Stimulated activated naive CD8-positive, alpha-beta T cell treated with anti-CD3 and anti-CD28 coated beads, Interleukin-15, Interleukin-2, amounts not matched to agents 100 U/mL and 50 U/mL, for 24 hours (primary cell): Measurements from ENCODE around the gene NWD2.
"Not testable (repeated sequence)": the region's sequence is repeated elsewhere in the genome, so short reads cannot be mapped to it uniquely, and the experiment has no call there.

Source experiments
- ATAC-seq: fragments of 150-1000 bp; cut with Tn5 transposase; one replicate; pipeline ENCODE4 v1.10.0; 2021
- DNase-seq: peaks from one replicate; pipeline ENCODE4 v3.0.0; 2021

The NWD2 gene, protein sequence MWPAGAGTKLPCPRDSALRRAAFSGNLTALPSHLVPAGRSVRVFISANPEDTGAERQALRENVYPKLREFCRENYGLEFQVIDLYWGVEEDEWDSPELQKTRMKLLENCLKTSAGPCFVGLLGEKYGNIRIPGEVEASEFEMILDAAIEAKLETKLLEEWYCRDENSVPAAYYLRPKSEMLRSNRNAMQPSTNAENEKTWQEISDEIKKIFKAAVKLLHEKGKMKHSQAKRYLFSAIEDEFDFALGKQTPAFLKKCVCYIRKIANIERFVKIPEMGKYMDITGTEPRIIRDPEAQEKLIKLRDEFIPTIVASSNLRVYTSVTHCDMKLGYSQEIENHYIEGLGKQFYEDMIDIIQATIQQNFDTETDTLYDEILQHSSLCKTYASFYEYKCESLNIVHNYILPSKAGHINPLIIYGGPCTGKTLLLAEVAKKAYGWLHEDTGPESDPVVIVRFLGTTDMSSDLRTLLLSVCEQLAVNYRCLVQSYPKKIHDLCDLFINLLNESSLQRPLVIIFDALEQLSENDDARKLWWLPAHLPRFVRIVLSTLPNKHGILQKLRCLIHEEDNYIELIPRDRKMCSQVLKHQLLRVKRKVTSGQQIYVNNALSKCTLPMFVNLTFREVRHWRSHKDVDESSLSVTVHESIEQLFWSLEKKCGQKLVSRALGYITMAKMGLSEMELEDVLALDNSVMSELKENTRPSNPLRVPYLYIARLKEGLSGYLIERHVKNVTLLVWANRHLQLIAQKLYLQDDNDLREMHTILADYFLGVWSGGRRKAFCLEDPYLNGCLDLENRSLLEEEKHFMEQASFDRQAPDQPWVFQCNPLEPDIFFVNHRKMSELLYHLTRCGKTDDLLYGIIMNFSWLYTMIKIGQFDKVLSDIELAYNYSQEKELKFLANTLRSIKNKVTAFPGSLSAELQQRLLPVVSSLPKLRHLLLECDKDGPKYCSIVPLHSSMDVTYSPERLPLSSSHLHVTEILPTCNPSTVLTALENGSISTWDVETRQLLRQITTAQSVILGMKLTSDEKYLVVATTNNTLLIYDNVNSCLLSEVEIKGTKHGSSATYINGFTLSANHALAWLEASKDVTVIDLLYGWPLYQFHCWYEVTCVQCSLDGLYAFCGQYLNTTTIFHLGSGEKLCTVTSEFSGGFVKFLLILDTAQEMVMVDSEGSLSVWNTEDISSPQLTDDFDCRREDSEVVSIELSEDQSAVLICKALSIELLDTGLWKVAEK (N-terminal part only)

GRCh38 chr4:37244583-37245390 is at the start of gene NWD2:
Gene NWD2, plus strand, starts transcription at chr4:37244743. Its CDS starts 325 bp downstream, at chr4:37245068.
- ATAC-seq (no peak), DNase-seq (peak; percentile 2)

- DNase-seq: no peak
- ATAC-seq: no peak
Observed at GRCh38 chr4:37197899-37198298, 46.6 kb upstream of the NWD2 start.

DNA sequence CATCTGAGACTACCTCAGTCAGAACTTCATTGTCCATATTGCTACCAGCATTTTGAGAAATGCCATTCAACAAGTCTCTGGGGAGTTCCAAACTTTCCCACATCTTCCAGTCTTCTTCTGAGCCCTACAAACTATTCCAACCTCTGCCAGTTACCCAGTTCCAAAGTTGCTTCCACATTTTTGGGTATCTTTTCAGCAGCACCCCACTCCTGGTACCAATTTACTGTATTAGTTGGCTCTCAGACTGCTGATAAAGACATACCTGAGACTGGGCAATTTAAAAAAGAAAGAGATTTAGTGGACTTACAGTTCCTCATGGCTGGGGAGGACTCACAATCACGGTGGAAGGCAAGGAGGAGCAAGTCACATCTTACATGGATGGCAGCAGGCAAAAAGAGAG is 39.8 kb upstream of the NWD2 start:
- not testable (repeated sequence) for ATAC-seq, DNase-seq

- ATAC-seq (no peak), DNase-seq (no peak)
Observed at GRCh38 chr4:37216209-37216608, 28.3 kb upstream of the NWD2 start.

DNA sequence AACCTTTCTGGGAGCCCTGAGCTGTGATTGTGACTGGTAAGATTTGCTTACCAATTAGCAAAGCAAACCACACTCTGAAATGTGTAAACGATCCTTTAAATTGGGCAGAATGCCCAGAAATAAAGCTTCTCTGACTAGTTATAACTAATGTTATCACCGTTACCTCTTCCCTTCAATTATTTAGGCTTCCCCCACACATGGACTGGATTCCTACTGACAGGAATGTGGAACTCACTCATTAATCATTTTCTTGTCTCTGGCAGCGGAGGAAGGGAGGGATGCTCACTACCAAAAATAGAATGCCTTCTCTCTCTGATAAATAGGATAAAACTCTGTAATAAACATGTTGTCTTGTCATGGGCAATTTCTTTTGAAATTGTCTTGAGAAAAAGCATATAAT is 25.3 kb upstream of the NWD2 start:
- no peak for ATAC-seq

GRCh38 chr4:37219990-37220389 is 24.6 kb upstream of the NWD2 start:
- ATAC-seq: no peak
- DNase-seq: no peak

More for the DNA sequence above, 25.3 kb upstream of the NWD2 start:
- DNase-seq: no peak

- ATAC-seq (no peak), DNase-seq (no peak)
Observed at GRCh38 chr4:37220685-37221084, 23.9 kb upstream of the NWD2 start.

DNA sequence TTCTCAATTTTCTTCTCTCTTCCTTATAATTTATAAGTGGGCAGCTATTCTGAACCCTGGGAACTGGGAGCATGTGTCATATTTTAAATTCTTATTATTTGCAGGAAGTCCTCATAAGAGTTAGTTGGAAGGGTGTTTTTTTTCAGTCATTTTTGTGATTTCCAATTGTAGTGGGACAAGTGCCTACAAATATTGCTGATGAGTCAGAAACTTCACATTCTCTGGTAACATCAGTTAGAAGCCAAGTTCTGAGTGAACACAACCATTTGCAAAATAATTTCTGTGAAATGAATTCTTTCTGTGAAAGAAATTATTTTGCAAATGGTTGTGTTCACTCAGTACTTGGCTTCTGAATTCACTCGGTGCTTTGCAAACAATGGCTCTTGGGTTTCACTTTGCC is 20.8 kb upstream of the NWD2 start:
- DNase-seq (no peak), ATAC-seq (no peak)

- ATAC-seq (no peak), DNase-seq (no peak)
Observed at GRCh38 chr4:37224854-37225253, 19.7 kb upstream of the NWD2 start.

- no peak for ATAC-seq
- no peak for DNase-seq
Observed at GRCh38 chr4:37225778-37226177, 18.8 kb upstream of the NWD2 start.

- ATAC-seq: no peak
- DNase-seq: no peak
Observed at GRCh38 chr4:37232315-37232714, 12.2 kb upstream of the NWD2 start.

DNA sequence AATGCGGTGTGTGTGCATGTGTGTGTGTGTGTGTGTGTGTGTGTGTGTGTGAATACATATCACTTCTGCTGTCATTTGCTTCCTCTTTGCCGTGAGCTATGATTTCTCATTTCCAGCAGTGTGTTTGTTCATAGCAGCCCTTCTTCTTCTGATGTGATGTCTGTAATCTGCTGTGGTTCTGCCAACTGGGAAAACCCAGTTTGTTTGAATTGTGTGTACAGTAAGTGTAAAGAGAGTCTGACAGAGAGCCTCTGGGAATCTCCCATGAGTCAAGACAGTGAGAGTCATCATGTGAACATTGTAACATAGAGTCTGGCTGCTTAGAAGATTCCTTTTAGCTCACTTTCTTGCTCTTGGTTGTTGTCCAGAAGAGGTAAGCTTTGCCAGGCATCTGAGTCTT is 8.4 kb upstream of the NWD2 start:
- ATAC-seq: no peak
- no peak for DNase-seq

GRCh38 chr4:37241647-37242046 is 2.9 kb upstream of the NWD2 start:
- no peak for DNase-seq
- no peak for ATAC-seq

DNA sequence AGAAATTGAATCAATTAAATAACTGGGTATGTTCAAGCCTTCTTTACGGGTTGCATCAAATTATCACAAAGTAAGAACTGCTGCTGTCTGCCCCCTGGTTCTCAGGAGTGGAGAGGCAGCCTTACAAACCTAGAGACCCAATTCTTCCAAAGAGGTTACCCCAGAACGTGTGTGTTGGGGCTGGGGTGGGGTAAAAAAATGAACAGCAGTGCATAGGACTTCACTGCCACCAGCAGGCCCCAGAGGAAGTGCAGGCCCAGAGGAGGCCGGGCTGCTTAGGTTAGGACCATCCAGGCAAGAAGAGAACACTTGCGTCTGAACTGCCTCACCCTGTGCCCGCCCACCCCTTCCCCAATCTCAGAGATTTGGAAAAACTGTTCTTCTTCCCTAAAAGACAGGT is 1.5 kb upstream of the NWD2 start:
- DNase-seq (no peak), ATAC-seq (no peak)

DNA sequence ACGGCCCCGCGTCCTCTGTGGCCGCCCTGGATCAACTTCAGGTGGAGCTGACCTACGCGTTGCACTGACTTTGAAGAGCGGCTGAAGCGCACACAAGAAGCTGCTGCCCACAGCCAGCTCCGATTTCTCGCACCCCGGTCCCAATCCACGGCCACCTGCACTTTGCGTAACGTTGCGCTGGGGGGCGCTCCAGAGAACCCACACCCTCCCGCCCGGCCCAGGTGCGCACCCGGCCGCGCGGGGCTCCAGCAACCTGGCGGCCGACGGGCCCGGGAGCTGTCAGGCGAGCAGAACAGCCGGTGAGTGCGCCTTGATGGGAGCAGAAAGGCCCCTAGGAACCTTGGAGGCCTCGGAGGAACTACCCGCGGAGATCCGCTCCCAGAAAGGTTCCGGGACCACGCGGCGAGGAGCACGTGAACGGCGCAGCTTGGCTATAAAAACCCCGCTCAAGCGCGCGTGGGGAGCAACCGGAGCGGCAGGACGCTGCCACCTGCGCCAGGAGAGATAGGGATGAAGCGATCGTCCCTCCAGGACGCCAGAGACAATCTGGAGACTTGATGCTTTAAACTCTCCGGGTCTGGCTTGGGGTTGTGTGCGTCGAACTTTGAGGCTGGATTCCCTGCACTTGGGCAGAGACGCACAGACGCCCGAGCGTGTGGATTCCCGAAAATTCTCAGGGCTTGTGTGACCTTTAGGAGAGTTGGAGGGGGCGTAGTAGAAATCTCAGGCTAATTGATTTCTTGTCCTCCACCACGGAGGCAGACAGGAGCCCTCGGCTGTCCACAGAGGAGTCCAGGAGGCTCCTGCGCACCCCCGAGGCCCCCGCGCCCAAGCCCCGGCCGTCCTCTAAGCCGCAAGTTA is 591 bp upstream of the NWD2 start:
- DNase-seq (peak; percentile 2), ATAC-seq (no peak)

GRCh38 chr4:37245391-37245954 is 930 bp downstream of the NWD2 start:
- no peak for DNase-seq
- no peak for ATAC-seq

- DNase-seq: no peak
Observed at GRCh38 chr4:37246891-37247290, 2.3 kb downstream of the NWD2 start.

DNA sequence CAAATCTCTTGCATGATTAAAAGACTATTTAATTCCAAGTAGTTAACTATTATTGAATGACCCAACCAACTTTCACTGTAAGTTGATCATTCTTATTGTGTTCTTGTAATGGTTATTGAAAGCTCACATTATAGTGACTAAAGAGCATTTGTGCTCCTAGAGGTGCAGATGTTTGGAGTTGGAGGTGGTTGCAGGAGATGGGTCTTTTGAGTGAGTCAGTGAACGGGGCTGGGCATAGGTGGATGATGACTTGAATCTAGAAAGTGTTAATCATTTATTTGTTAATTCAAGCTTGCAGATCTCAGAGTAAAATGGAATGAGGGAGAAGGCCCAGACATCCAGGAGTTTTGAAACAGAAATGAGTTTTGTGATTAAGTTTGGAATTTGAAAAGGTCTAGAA is 13.7 kb downstream of the NWD2 start:
- no peak for ATAC-seq
- DNase-seq: no peak

More at GRCh38 chr4:37246891-37247290, 2.3 kb downstream of the NWD2 start:
- no peak for ATAC-seq

- DNase-seq (no peak), ATAC-seq (no peak)
Observed at GRCh38 chr4:37268319-37268718, 23.8 kb downstream of the NWD2 start.

GRCh38 chr4:37279121-37279520 is 34.6 kb downstream of the NWD2 start:
- ATAC-seq (no peak), DNase-seq (no peak)
